Measurements from ENCODE around the gene TMEM214. TPM values are rescaled to one million over a fixed set of nuclear protein-coding genes. Genes with fewer than 3 reads are reported as not detected.

Gene TMEM214
- total RNA-seq, 4 donors from 2014 or later, result 16.1 to 96.2 (median 66.5) TPM

DNA sequence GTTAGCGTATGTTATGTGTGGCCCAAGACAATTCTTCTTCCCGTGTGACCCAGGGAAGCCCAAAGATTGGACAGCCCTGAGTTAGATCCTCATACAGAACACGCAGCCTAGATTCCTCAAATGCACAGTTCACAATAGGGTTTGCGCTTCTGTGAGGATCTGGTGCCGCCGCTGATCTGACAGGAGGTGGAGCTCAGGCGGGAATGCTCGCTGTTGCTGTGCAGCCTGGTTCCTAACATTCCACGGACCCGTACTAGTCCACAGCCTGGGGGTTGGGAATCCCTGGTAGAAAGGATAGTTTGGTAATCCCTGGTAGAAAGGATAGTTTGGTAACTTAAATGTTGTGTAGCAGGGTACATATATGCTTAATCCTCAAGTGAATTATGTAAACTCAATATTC lies 35.4 kb upstream of the TMEM214 start:
- H3K27me3 ChIP-seq, result no peaks in the 10 kb centered on the region
- no peaks in the 10 kb centered on the region for H3K4me1 ChIP-seq
- TF ChIP-seq POLR2A (IDR thresholded peaks at IDR 0.05), result no peak
- TF ChIP-seq CTCF (IDR thresholded peaks at IDR 0.05), result no peak
- intact Hi-C loops (cut with DNase I; ENCODE audit: low total_unique reads), result no loop called here
- no peaks in the 10 kb centered on the region for H3K9me3 ChIP-seq
- no peaks in the 10 kb centered on the region for H3K36me3 ChIP-seq
- DNase-seq, result no peak
- H3K4me3 ChIP-seq, result no peak overlapping the region
- no peak overlapping the region for H3K27ac ChIP-seq

GRCh38 chr2:26998323-26998722 lies 34.4 kb upstream of the TMEM214 start:
- TF ChIP-seq POLR2A (IDR thresholded peaks at IDR 0.05), result no peak
- no peak for TF ChIP-seq CTCF (IDR thresholded peaks at IDR 0.05)
- DNase-seq, result no peak
- Histone ChIP-seq H3K36me3 (no peaks in the 10 kb centered on the region), H3K9me3 (no peaks in the 10 kb centered on the region), H3K4me3 (no peak overlapping the region), H3K4me1 (no peaks in the 10 kb centered on the region), H3K27me3 (no peaks in the 10 kb centered on the region), H3K27ac (no peak overlapping the region)
- intact Hi-C loops (cut with DNase I; ENCODE audit: low total_unique reads), result no loop called here

DNA sequence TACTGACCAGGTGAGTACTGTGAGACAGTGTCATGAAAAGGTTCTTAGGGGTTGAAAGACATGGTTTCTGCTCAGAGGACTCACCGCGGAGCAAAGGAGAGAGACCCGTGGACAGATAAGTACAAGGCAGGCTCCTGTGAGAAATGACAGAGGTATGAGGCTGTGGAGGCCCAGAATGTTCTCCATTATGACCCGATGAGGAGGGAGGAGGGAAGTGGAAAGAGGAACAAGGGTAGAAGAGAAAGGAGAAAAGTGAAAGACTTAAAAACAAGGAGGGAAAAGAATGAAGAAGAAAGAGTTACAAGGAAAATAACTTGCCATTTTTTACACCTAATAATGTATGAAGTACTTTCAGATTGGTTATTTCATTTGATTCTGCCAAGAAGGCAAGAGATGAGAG lies 32.5 kb upstream of the TMEM214 start:
- no peaks in the 10 kb centered on the region for H3K9me3 ChIP-seq
- H3K4me3 ChIP-seq, result no peak overlapping the region
- no peaks in the 10 kb centered on the region for H3K27me3 ChIP-seq
- no peak for TF ChIP-seq CTCF (IDR thresholded peaks at IDR 0.05)
- TF ChIP-seq POLR2A (IDR thresholded peaks at IDR 0.05), result no peak
- intact Hi-C loops (cut with DNase I; ENCODE audit: low total_unique reads), result no loop called here
- DNase-seq, result no peak
- H3K36me3 ChIP-seq, result no peaks in the 10 kb centered on the region
- H3K27ac ChIP-seq, result no peak overlapping the region
- no peaks in the 10 kb centered on the region for H3K4me1 ChIP-seq

DNA sequence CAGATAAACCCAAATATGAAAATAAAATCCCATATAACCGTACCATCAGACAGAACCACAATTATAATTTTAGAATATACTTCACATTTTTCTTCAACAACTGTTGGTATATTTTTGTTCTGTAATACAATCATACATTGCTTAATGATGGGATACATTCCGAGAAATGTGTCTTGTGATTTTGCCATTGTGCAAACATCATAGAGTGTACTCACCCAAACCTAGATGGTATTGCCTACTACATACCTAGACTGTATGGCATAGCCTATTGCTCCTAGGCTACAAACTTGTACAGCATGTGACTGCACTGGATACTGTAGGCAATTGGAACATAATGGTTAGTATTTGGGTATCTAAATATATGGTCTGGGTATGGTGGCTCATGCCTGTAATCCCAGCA lies 31.8 kb upstream of the TMEM214 start:
- no peak for TF ChIP-seq POLR2A (IDR thresholded peaks at IDR 0.05)
- intact Hi-C loops (cut with DNase I; ENCODE audit: low total_unique reads), result no loop called here
- Histone ChIP-seq H3K36me3 (no peaks in the 10 kb centered on the region), H3K9me3 (no peaks in the 10 kb centered on the region), H3K27me3 (no peaks in the 10 kb centered on the region), H3K27ac (no peak overlapping the region), H3K4me3 (no peak overlapping the region), H3K4me1 (no peaks in the 10 kb centered on the region)
- DNase-seq, result no peak

GRCh38 chr2:27001950-27002349 lies 30.8 kb upstream of the TMEM214 start:
- TF ChIP-seq CTCF (IDR thresholded peaks at IDR 0.05) (no peak), POLR2A (IDR thresholded peaks at IDR 0.05) (no peak)
- intact Hi-C loops (cut with DNase I; ENCODE audit: low total_unique reads), result no loop called here
- Histone ChIP-seq H3K9me3 (no peaks in the 10 kb centered on the region), H3K27me3 (no peaks in the 10 kb centered on the region), H3K4me3 (no peak overlapping the region), H3K36me3 (no peaks in the 10 kb centered on the region), H3K4me1 (no peaks in the 10 kb centered on the region), H3K27ac (no peak overlapping the region)
- DNase-seq, result no peak

- Histone ChIP-seq H3K27ac (no peak overlapping the region), H3K4me3 (no peak overlapping the region), H3K27me3 (no peaks in the 10 kb centered on the region), H3K9me3 (no peaks in the 10 kb centered on the region), H3K36me3 (no peaks in the 10 kb centered on the region), H3K4me1 (no peaks in the 10 kb centered on the region)
- no peak for DNase-seq
- intact Hi-C loops (cut with DNase I; ENCODE audit: low total_unique reads), result no loop called here
- TF ChIP-seq POLR2A (IDR thresholded peaks at IDR 0.05) (no peak), CTCF (IDR thresholded peaks at IDR 0.05) (no peak)
Measured at GRCh38 chr2:27003007-27003406, 29.8 kb upstream of the TMEM214 start.
